ENCODE measurements around the gene SORCS2.

SORCS2 gene

DNA sequence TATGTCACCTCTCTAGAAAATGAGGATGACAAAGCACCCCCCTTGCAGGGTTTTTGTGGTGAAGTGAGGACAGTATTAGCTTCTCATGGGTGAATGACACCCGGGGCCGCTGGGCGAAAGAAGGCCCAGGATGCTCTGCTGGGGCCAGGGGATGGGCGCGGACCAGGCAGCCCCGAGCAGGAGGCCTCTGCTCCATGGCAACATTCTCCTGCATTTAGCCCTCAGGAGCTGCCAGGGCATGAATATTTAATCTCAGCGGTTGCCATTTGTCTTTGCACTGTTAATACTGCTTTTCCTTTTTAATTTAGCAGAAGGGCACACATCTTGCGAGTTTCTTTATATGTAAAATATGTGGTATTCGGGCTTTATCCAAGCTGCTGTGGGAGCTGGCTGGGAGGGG is 272.7 kb downstream of the SORCS2 start:
- CTCF ChIA-PET: interaction anchor here (1.3 kb wide), 1 partner anchor 14 kb away, joined by 3 read pairs; no protein-coding TSS in a partner anchor
- DNase-seq (ENCODE audit: extremely low spot score): no peak
- POLR2A ChIA-PET: no interaction called here
- TF ChIP-seq CTCF (IDR thresholded peaks at IDR 0.05; ENCODE audit: control extremely low read depth, extremely low read depth, low read depth, missing control alignments): no peak

DNA sequence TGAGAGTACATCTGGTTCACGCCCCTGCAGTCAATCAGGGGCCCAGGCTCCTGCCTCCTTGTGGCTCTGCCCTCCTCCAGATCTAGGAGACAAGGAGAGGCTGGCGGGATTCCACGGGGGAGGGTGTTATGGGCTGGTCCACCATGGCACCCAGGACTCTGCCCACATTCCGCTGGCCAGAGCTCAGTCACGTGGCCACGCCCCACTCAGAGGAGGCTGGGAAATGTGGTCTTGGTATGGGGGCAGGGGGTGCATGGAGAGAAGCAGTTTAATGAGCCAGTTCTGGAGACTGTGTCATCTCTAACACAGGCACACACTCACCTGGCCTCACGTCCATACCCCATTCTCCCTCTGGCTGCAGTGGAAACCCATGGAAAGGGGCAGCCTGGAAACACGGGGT is 273.9 kb downstream of the SORCS2 start:
- CTCF ChIA-PET: no interaction called here

GRCh38 chr4:7466904-7467303 is 274.6 kb downstream of the SORCS2 start:
- POLR2A ChIA-PET: no interaction called here
- no peak for TF ChIP-seq CTCF (IDR thresholded peaks at IDR 0.05; ENCODE audit: control extremely low read depth, extremely low read depth, low read depth, missing control alignments)
- DNase-seq (ENCODE audit: extremely low spot score): no peak
- CTCF ChIA-PET: no interaction called here

More for the DNA sequence above, 273.9 kb downstream of the SORCS2 start:
- DNase-seq (ENCODE audit: extremely low spot score): no peak
- POLR2A ChIA-PET: no interaction called here
- no peak for TF ChIP-seq CTCF (IDR thresholded peaks at IDR 0.05; ENCODE audit: control extremely low read depth, extremely low read depth, low read depth, missing control alignments)

DNA sequence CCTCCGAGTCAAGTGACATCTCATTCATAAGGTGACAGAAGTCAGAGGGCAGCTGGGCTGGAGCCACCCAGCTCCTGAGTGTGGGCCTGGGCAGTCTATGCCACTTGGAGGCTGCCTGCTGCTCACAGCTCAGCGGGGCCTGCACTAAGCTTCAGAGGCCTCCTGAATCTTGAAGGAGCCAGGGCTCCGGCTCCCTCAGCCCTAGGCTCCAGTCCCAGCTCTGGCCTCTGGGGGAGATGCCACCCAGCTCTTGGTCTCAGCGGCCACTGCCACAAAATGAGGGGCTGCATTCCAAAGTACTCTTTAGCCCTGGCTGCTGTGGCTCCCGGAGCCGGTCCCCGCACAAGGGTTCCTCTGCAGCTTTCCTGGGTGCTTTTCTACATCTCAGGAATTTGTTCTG is 275.1 kb downstream of the SORCS2 start:
- POLR2A ChIA-PET: no interaction called here
- CTCF ChIA-PET: no interaction called here
- DNase-seq (ENCODE audit: extremely low spot score): no peak
- no peak for TF ChIP-seq CTCF (IDR thresholded peaks at IDR 0.05; ENCODE audit: control extremely low read depth, extremely low read depth, low read depth, missing control alignments)

GRCh38 chr4:7469023-7469422 is 276.7 kb downstream of the SORCS2 start:
- no peak for DNase-seq (ENCODE audit: extremely low spot score)
- TF ChIP-seq CTCF (IDR thresholded peaks at IDR 0.05; ENCODE audit: control extremely low read depth, extremely low read depth, low read depth, missing control alignments): no peak

DNA sequence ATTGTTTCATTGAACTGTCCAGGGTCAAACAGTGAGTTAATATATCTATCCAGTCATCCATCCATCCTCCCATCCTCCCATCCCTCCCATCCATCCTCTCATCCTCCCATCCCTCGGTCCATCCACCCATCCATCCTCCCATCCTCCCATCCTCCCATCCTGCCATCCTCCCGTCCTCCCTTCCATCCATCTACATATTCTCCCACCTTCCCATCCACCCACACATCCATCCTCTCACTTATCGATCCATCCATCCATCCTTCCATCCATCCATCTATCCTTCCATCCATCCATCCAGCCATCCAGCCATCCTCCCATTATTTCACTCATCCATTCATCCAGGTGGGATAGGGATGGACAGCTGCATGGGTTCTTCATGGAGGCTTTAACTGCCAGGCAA is 277.8 kb downstream of the SORCS2 start:
- CTCF ChIA-PET: no interaction called here
- TF ChIP-seq CTCF (IDR thresholded peaks at IDR 0.05; ENCODE audit: control extremely low read depth, extremely low read depth, low read depth, missing control alignments): no peak
- no peak for DNase-seq (ENCODE audit: extremely low spot score)
- POLR2A ChIA-PET: no interaction called here

More at GRCh38 chr4:7469023-7469422, 276.7 kb downstream of the SORCS2 start:
- POLR2A ChIA-PET: no interaction called here
- CTCF ChIA-PET: no interaction called here

GRCh38 chr4:7470522-7471128 is 278.3 kb downstream of the SORCS2 start:
- ChIA-PET POLR2A (no interaction called here), CTCF (no interaction called here)
- no peak for TF ChIP-seq CTCF (IDR thresholded peaks at IDR 0.05; ENCODE audit: control extremely low read depth, extremely low read depth, low read depth, missing control alignments)
- no peak for DNase-seq (ENCODE audit: extremely low spot score)

Measured in GM10248 (cell line).